B cell (primary cell): Measurements from ENCODE around the gene ZFYVE27. TPM values are rescaled to one million over a fixed set of nuclear protein-coding genes. Genes with fewer than 3 reads are reported as not detected.

Experiments used
- ATAC-seq: fragments of 200-7000 bp; cut with Tn5 transposase; one replicate; pipeline ENCODE4 v1.10.0; 2021; ENCODE audit warnings: low read depth, mild to moderate bottlenecking, moderate number of reproducible peaks, moderate library complexity
- CTCF ChIA-PET: fragments of 350-600 bp; sonication (Branson Sonifier 250); formaldehyde crosslinking; loops from one replicate; lab custom pipeline; 2021; ENCODE audit warnings: antibody characterized with exemption, inconsistent platforms; lab: Charles Lee
- POLR2A ChIA-PET: fragments of 350-600 bp; sonication (Branson Sonifier 250); formaldehyde crosslinking; loops from one replicate; lab custom pipeline; 2021; ENCODE audit warnings: antibody characterized with exemption; lab: Charles Lee
- DNase-seq: peaks from one replicate; pipeline ENCODE4 v3.0.0; 2013
- H2AFZ ChIP-seq: 2 replicates; pipeline ENCODE4 v1.6.1; 2012; ENCODE audit warnings: mild to moderate bottlenecking, low read depth, low read length; ENCODE audit not compliant: insufficient read depth, poor library complexity, severe bottlenecking
- H3K27ac ChIP-seq, 2 donors: 1 replicate in 1 of 2; 2 replicates in 1 of 2; pipeline ENCODE4 v1.5.1; 2012 to 2013; ENCODE audit warnings: low read length in 2 of 2, mild to moderate bottlenecking in 2 of 2, moderate library complexity in 1 of 2
- H3K27me3 ChIP-seq, 4 experiments: fragments of 200-600 bp in 1 of 4; sonication (generic) in 1 of 4; replicated peaks in 1 of 4; 1 replicate in 2 of 4; 2 replicates in 2 of 4; pipeline versions ENCODE4 v1.6.1 to v1.7.0; 2013 to 2016; ENCODE audit warnings: low read length in 3 of 4, mild to moderate bottlenecking in 2 of 4, mixed read lengths in 1 of 4, moderate library complexity in 1 of 4; ENCODE audit not compliant: insufficient read depth in 4 of 4, control insufficient read depth in 3 of 4; ENCODE audit errors: control extremely low read depth in 1 of 4
- H3K36me3 ChIP-seq, 2 experiments: replicated peaks in 1 of 2; 1 replicate in 1 of 2; 2 replicates in 1 of 2; pipeline versions ENCODE4 v1.6.1 to v1.7.1; 2013; ENCODE audit warnings: low read length in 1 of 2; ENCODE audit not compliant: insufficient read depth in 2 of 2, control insufficient read depth in 1 of 2; ENCODE audit errors: control extremely low read depth in 1 of 2, extremely low read depth in 1 of 2
- H3K4me1 ChIP-seq, 2 donors: fragments of 200-600 bp in 1 of 2; sonication (generic) in 1 of 2; 1 replicate in 1 of 2; 2 replicates in 1 of 2; pipeline versions ENCODE4 v1.5.1 to v1.6.1; 2013 to 2017; ENCODE audit warnings: low read length in 2 of 2; ENCODE audit not compliant: control insufficient read depth in 2 of 2, insufficient read depth in 2 of 2
- H3K4me2 ChIP-seq: replicated peaks from 2 replicates; pipeline ENCODE3; 2012; ENCODE audit warnings: mild to moderate bottlenecking, low read depth, low read length; ENCODE audit not compliant: poor library complexity, severe bottlenecking
- H3K4me3 ChIP-seq, 5 experiments: fragments of 200-600 bp in 1 of 5; sonication (generic) in 1 of 5; 1 replicate in 3 of 5; 2 replicates in 2 of 5; pipeline versions ENCODE4 v1.5.1 to v1.7.0; 2011 to 2016; ENCODE audit warnings: low read length in 4 of 5, mild to moderate bottlenecking in 4 of 5, low read depth in 2 of 5, control low read depth in 1 of 5, moderate library complexity in 1 of 5; ENCODE audit not compliant: insufficient read depth in 1 of 5; ENCODE audit errors: control extremely low read depth in 1 of 5, extremely low read depth in 1 of 5
- H3K79me2 ChIP-seq: fragments of 200-600 bp; sonication (generic); one replicate; pipeline ENCODE4 v1.6.0; 2016; ENCODE audit warnings: low read length; ENCODE audit not compliant: control insufficient read depth, insufficient read depth
- H3K9ac ChIP-seq: fragments of 200-600 bp; sonication (generic); 2 replicates; pipeline ENCODE4 v1.6.1; 2017; ENCODE audit warnings: mild to moderate bottlenecking, low read length, moderate library complexity
- H3K9me3 ChIP-seq, 3 donors: one replicate each; pipeline versions ENCODE4 v1.6.1 to v1.7.1; 2013; ENCODE audit warnings: low read length in 2 of 3; ENCODE audit not compliant: control insufficient read depth in 2 of 3, insufficient read depth in 1 of 3; ENCODE audit errors: control extremely low read depth in 1 of 3
- H4K20me1 ChIP-seq: 2 replicates; pipeline ENCODE4 v1.6.0; 2012; ENCODE audit warnings: mild to moderate bottlenecking, low read length; ENCODE audit not compliant: insufficient read depth, control insufficient read depth, poor library complexity, severe bottlenecking
- H3K27ac Mint-ChIP-seq: one replicate; pipeline ENCODE4 v1.8.0; 2021; ENCODE audit warnings: mixed read lengths
- H3K27me3 Mint-ChIP-seq: one replicate; pipeline ENCODE4 v1.8.0; 2021; ENCODE audit warnings: mixed read lengths
- H3K4me1 Mint-ChIP-seq: one replicate; pipeline ENCODE4 v1.8.0; 2021; ENCODE audit warnings: mixed read lengths
- H3K4me3 Mint-ChIP-seq: one replicate; pipeline ENCODE4 v1.8.0; 2021; ENCODE audit warnings: mixed read lengths
- H3K9me3 Mint-ChIP-seq: one replicate; pipeline ENCODE4 v1.8.0; 2022; ENCODE audit warnings: mixed read lengths; ENCODE audit not compliant: insufficient read depth
- CTCF ChIP-seq: fragments of 200-600 bp; IDR thresholded peaks from one replicate; pipeline ENCODE4 v1.8.0; 2022; ENCODE audit warnings: antibody characterized with exemption, mild to moderate bottlenecking
- EZH2 ChIP-seq: IDR thresholded peaks from 2 replicates; pipeline ENCODE4 v1.6.1; 2012; ENCODE audit warnings: borderline replicate concordance, low read depth, mild to moderate bottlenecking, moderate library complexity, low read length; ENCODE audit not compliant: insufficient read depth, poor library complexity, severe bottlenecking
- WGBS: methylation state at CpG from one replicate; pipeline ENCODE4 v1.1.5; 2013; ENCODE audit warnings: missing lambda C conversion rate; ENCODE audit not compliant: insufficient coverage; 5-methylcytosine and 5-hydroxymethylcytosine counted together
- intact Hi-C: fragments of 100-400 bp; cut with micrococcal nuclease; formaldehyde crosslinking; loops from one replicate; pipeline ENCODE4 v1.10.0; 2022
- polyA plus RNA-seq: library from polyadenylated mRNA; depleted of rRNA; stranded (reverse); fragments of >200 nt; gene quantifications from 2 replicates; pipeline ENCODE4 v1.2.3, GENCODE V29; 2012
- total RNA-seq, 2 donors: library from RNA; stranded (reverse); fragments of 120-200 nt in 1 of 2; gene quantifications; 1 replicate in 1 of 2; 2 replicates in 1 of 2; pipeline versions ENCODE4 v1.2.3 to v1.2.4, GENCODE V29; 2013 to 2022

The ZFYVE27 gene
- total and polyA plus RNA-seq, 2 donors (not counting 1 experiment from before 2014, with no cell fraction given) = 50.4 to 79.7 TPM

- no peaks in the 10 kb centered on the region for H3K4me1 Mint-ChIP-seq
- H3K9me3 Mint-ChIP-seq = no peaks in the 10 kb centered on the region
- peaks cover 40% of the 10 kb centered on the region for H3K27me3 Mint-ChIP-seq
- intact Hi-C loops = no loop called here
- DNase-seq (no peak), ATAC-seq (no peak)
- peaks cover 0 to 8% (median 4%) of the 10 kb centered on the region in 3 donors for H3K9me3 ChIP-seq
- TF ChIP-seq EZH2 (no peak), CTCF (no peak)
- ChIA-PET CTCF (interaction anchor here (1.6 kb wide), 1 partner anchor 9 kb away, joined by 7 read pairs; no protein-coding TSS in a partner anchor), POLR2A (no interaction called here)
- H3K4me2 ChIP-seq = no peak overlapping the region
- no peak overlapping the region for H3K27ac ChIP-seq
- no peak overlapping the region for H3K9ac ChIP-seq
- peaks cover 0 to 3% of the 10 kb centered on the region in 2 donors for H3K4me1 ChIP-seq
- H3K4me3 ChIP-seq = no peak overlapping the region
- 89% methylated on average over 8 of the region's 9 CpGs for WGBS
- H3K36me3 ChIP-seq = no peaks in the 10 kb centered on the region
- no peak overlapping the region for H2AFZ ChIP-seq
- no peak overlapping the region for H3K4me3 Mint-ChIP-seq
- peaks cover 0 to 14% (median 3%) of the 10 kb centered on the region in 4 experiments for H3K27me3 ChIP-seq
- H3K27ac Mint-ChIP-seq = no peak overlapping the region
- H3K79me2 ChIP-seq = no peaks in the 10 kb centered on the region
- no peaks in the 10 kb centered on the region for H4K20me1 ChIP-seq
Measured at GRCh38 chr10:97800474-97800873, 63.5 kb downstream of the ZFYVE27 start.

GRCh38 chr10:97801422-97801821 lies 64.5 kb downstream of the ZFYVE27 start:
- H4K20me1 ChIP-seq = no peaks in the 10 kb centered on the region
- H3K36me3 ChIP-seq = no peaks in the 10 kb centered on the region
- intact Hi-C loops = no loop called here
- POLR2A ChIA-PET = no interaction called here
- H3K79me2 ChIP-seq = no peaks in the 10 kb centered on the region
- H3K4me2 ChIP-seq = no peak overlapping the region
- ATAC-seq = no peak
- TF ChIP-seq EZH2 = no peak
- TF ChIP-seq CTCF = no peak
- H3K27ac ChIP-seq = no peak overlapping the region
- H3K4me1 ChIP-seq = peaks cover 0 to 3% of the 10 kb centered on the region in 2 donors
- H3K27me3 ChIP-seq = peaks cover 0 to 18% (median 3%) of the 10 kb centered on the region in 4 experiments
- peaks cover 38% of the 10 kb centered on the region for H3K27me3 Mint-ChIP-seq
- 70% methylated on average over 5 of the region's 5 CpGs for WGBS
- no peak for DNase-seq
- H3K4me3 ChIP-seq = no peak overlapping the region
- H3K4me1 Mint-ChIP-seq = no peaks in the 10 kb centered on the region
- H3K4me3 Mint-ChIP-seq = no peak overlapping the region
- no peak overlapping the region for H3K9ac ChIP-seq
- peaks cover 0 to 8% (median 4%) of the 10 kb centered on the region in 3 donors for H3K9me3 ChIP-seq
- H2AFZ ChIP-seq = no peak overlapping the region
- no peaks in the 10 kb centered on the region for H3K9me3 Mint-ChIP-seq
- CTCF ChIA-PET = interaction anchor here (0.6 to 1.6 kb wide), 2 partner anchors 8 to 10 kb away, joined by 3 to 7 read pairs; no protein-coding TSS in a partner anchor
- H3K27ac Mint-ChIP-seq = no peak overlapping the region
